Measurements from ENCODE around the gene SOCS3. TPM values are rescaled to one million over a fixed set of nuclear protein-coding genes. Genes with fewer than 3 reads are reported as not detected.

The SOCS3 gene
- total and polyA plus RNA-seq, 4 donors = 65.8 to 545 (median 113) TPM

GRCh38 chr17:78357672-78358537 is 2.0 kb downstream of the SOCS3 start:
- H3K27ac ChIP-seq (ENCODE audit: low read depth in 1 of 2, low read length in 1 of 2) = peak overlapping the region in 1 of 2 donors; percentile 99
- peaks cover 0 to 24% (median 2%) of the 10 kb centered on the region in 4 donors for H3K36me3 ChIP-seq (ENCODE audit: control insufficient read depth in 4 of 4, insufficient read depth in 4 of 4, low read length in 4 of 4)
- H3K4me3 ChIP-seq = peak overlapping the region; percentile 96
- WGBS, 2 donors = 60 to 79% methylated on average over 24 to 25 of the region's 25 CpGs
- H3K9ac ChIP-seq (ENCODE audit: insufficient read depth in 1 of 2, low read length in 2 of 2) = no peak overlapping the region
- ATAC-seq (ENCODE audit: insufficient read depth, low FRiP score) (no peak), DNase-seq (no peak)
- H3K9me3 ChIP-seq (ENCODE audit: control insufficient read depth in 4 of 4, insufficient read depth in 3 of 4, low read length in 3 of 4) = no peaks in the 10 kb centered on the region
- H3K27me3 ChIP-seq (ENCODE audit: control insufficient read depth in 3 of 3, insufficient read depth in 3 of 3, low read length in 2 of 3) = no peaks in the 10 kb centered on the region
- TF ChIP-seq CTCF (IDR thresholded peaks at IDR 0.05; ENCODE audit: control extremely low read depth, extremely low read depth) = no peak
- peaks cover 0 to 40% (median 20%) of the 10 kb centered on the region in 5 donors for H3K4me1 ChIP-seq (ENCODE audit: control insufficient read depth in 5 of 5, insufficient read depth in 5 of 5, low read length in 5 of 5)

GRCh38 chr17:78357177-78357586 is 2.7 kb downstream of the SOCS3 start:
- no peak for TF ChIP-seq CTCF (IDR thresholded peaks at IDR 0.05; ENCODE audit: control extremely low read depth, extremely low read depth)
- DNase-seq (peak in 1 of 3 donors; percentile 52), ATAC-seq (ENCODE audit: insufficient read depth, low FRiP score) (no peak)
- 33 to 70% methylated on average over 7 of the region's 7 CpGs for WGBS, 2 donors
- Histone ChIP-seq H3K9me3 (ENCODE audit: control insufficient read depth in 4 of 4, insufficient read depth in 3 of 4, low read length in 3 of 4) (no peaks in the 10 kb centered on the region), H3K27ac (ENCODE audit: low read depth in 1 of 2, low read length in 1 of 2) (peak overlapping the region in 1 of 2 donors; percentile 99), H3K27me3 (ENCODE audit: control insufficient read depth in 3 of 3, insufficient read depth in 3 of 3, low read length in 2 of 3) (no peaks in the 10 kb centered on the region), H3K4me1 (ENCODE audit: control insufficient read depth in 5 of 5, insufficient read depth in 5 of 5, low read length in 5 of 5) (peaks cover 4 to 44% (median 20%) of the 10 kb centered on the region in 5 donors), H3K4me3 (peak overlapping the region; percentile 96), H3K9ac (ENCODE audit: insufficient read depth in 1 of 2, low read length in 2 of 2) (no peak overlapping the region), H3K36me3 (ENCODE audit: control insufficient read depth in 4 of 4, insufficient read depth in 4 of 4, low read length in 4 of 4) (peaks cover 0 to 24% (median 2%) of the 10 kb centered on the region in 4 donors)

GRCh38 chr17:78356101-78356713 is 3.7 kb downstream of the SOCS3 start:
- Histone ChIP-seq H3K4me1 (ENCODE audit: control insufficient read depth in 5 of 5, insufficient read depth in 5 of 5, low read length in 5 of 5) (peaks cover 11 to 54% (median 28%) of the 10 kb centered on the region in 5 donors), H3K9me3 (ENCODE audit: control insufficient read depth in 4 of 4, insufficient read depth in 3 of 4, low read length in 3 of 4) (no peaks in the 10 kb centered on the region), H3K36me3 (ENCODE audit: control insufficient read depth in 4 of 4, insufficient read depth in 4 of 4, low read length in 4 of 4) (peaks cover 0 to 24% (median 2%) of the 10 kb centered on the region in 4 donors), H3K27ac (ENCODE audit: low read depth in 1 of 2, low read length in 1 of 2) (peak overlapping the region in 1 of 2 donors; percentile 74), H3K27me3 (ENCODE audit: control insufficient read depth in 3 of 3, insufficient read depth in 3 of 3, low read length in 2 of 3) (no peaks in the 10 kb centered on the region), H3K9ac (ENCODE audit: insufficient read depth in 1 of 2, low read length in 2 of 2) (no peak overlapping the region), H3K4me3 (peak overlapping the region; percentile 3)
- DNase-seq (no peak), ATAC-seq (ENCODE audit: insufficient read depth, low FRiP score) (no peak)
- 47 to 57% methylated on average over 16 of the region's 16 CpGs for WGBS, 2 donors
- TF ChIP-seq CTCF (IDR thresholded peaks at IDR 0.05; ENCODE audit: control extremely low read depth, extremely low read depth) = no peak

Measured in lung (tissue), 12 donors.